GM23338 (cell line): ENCODE measurements around the gene PLA2G7. TPM values are rescaled to one million over a fixed set of nuclear protein-coding genes. Genes with fewer than 3 reads are reported as not detected.
A peak's percentile ranks its signal among the peaks of the same experiment; 100 is the strongest.

Experiments
- ATAC-seq: fragments of 200-7000 bp; cut with Tn5 transposase; 3 replicates; pipeline ENCODE4 v1.9.1; 2020
- DNase-seq: peaks from one replicate; pipeline ENCODE4 v3.0.0-alpha.2; 2015; ENCODE audit warnings: low spot score
- H2AFZ ChIP-seq: fragments of 200-600 bp; sonication (generic); 2 replicates; pipeline ENCODE4 v1.8.0; 2016; ENCODE audit warnings: antibody characterized with exemption, mild to moderate bottlenecking, moderate library complexity
- H3F3A ChIP-seq: fragments of 200-600 bp; sonication (generic); replicated peaks from 2 replicates; pipeline ENCODE4 v1.8.0; 2017; ENCODE audit warnings: antibody characterized with exemption, mixed run types, low read depth
- H3K27ac ChIP-seq: fragments of 200-600 bp; sonication (generic); 2 replicates; pipeline ENCODE4 v1.6.1; 2016; ENCODE audit warnings: low read depth
- H3K27me3 ChIP-seq: fragments of 200-600 bp; sonication (generic); 2 replicates; pipeline ENCODE4 v1.8.0; 2016; ENCODE audit warnings: mild to moderate bottlenecking, mixed run types, moderate library complexity; ENCODE audit not compliant: insufficient read depth
- H3K36me3 ChIP-seq: fragments of 200-600 bp; sonication (generic); 2 replicates; pipeline ENCODE4 v1.8.0; 2016; ENCODE audit warnings: mild to moderate bottlenecking; ENCODE audit not compliant: insufficient read depth
- H3K4me1 ChIP-seq: fragments of 200-600 bp; sonication (generic); 2 replicates; pipeline ENCODE4 v1.8.0; 2016; ENCODE audit warnings: mild to moderate bottlenecking, moderate library complexity; ENCODE audit not compliant: insufficient read depth
- H3K4me2 ChIP-seq: fragments of 200-600 bp; sonication (generic); 2 replicates; pipeline ENCODE4 v1.7.1; 2017; ENCODE audit warnings: mixed run types
- H3K4me3 ChIP-seq: fragments of 200-600 bp; sonication (generic); 2 replicates; pipeline ENCODE4 v1.6.1; 2016; ENCODE audit warnings: mixed run types
- H3K79me2 ChIP-seq: fragments of 200-600 bp; sonication (generic); replicated peaks from 2 replicates; pipeline ENCODE4 v1.8.0; 2017; ENCODE audit warnings: mild to moderate bottlenecking; ENCODE audit not compliant: insufficient read depth
- H3K9me2 ChIP-seq: fragments of 200-600 bp; sonication (generic); 2 replicates; pipeline ENCODE4 v1.8.0; 2017; ENCODE audit not compliant: insufficient read depth
- H4K20me1 ChIP-seq: fragments of 200-600 bp; sonication (generic); replicated peaks from 2 replicates; pipeline ENCODE4 v1.8.0; 2017; ENCODE audit warnings: mild to moderate bottlenecking; ENCODE audit not compliant: insufficient read depth
- H3K27ac Mint-ChIP-seq: 2 replicates; pipeline ENCODE4 v1.8.0; 2020; ENCODE audit warnings: inconsistent platforms, mild to moderate bottlenecking, moderate library complexity, mixed read lengths
- H3K27me3 Mint-ChIP-seq: 3 replicates; pipeline ENCODE4 v1.8.0; 2022; ENCODE audit warnings: low read depth, mild to moderate bottlenecking, moderate library complexity, mixed read lengths, inconsistent platforms; ENCODE audit not compliant: insufficient read depth, poor library complexity
- H3K36me3 Mint-ChIP-seq: 3 replicates; pipeline ENCODE4 v1.8.0; 2021; ENCODE audit warnings: low read depth, mild to moderate bottlenecking, inconsistent platforms, moderate library complexity, mixed read lengths
- H3K4me1 Mint-ChIP-seq: 3 replicates; pipeline ENCODE4 v1.8.0; 2020; ENCODE audit warnings: mild to moderate bottlenecking, inconsistent platforms, mixed read lengths
- H3K4me3 Mint-ChIP-seq: 3 replicates; pipeline ENCODE4 v1.8.0; 2021; ENCODE audit warnings: moderate library complexity, mild to moderate bottlenecking, inconsistent platforms, mixed read lengths
- H3K9me3 Mint-ChIP-seq: 3 replicates; pipeline ENCODE4 v1.8.0; 2020; ENCODE audit warnings: moderate library complexity, mild to moderate bottlenecking, inconsistent platforms, mixed read lengths
- EZH2 ChIP-seq: fragments of 200-600 bp; sonication (generic); IDR thresholded peaks from one replicate; pipeline ENCODE4 v1.8.0; 2017; ENCODE audit warnings: antibody characterized with exemption, mild to moderate bottlenecking, low read depth; ENCODE audit not compliant: unreplicated experiment
- JUNB ChIP-seq: IDR thresholded peaks from one replicate; pipeline ENCODE4 v1.6.1; 2016; ENCODE audit warnings: antibody characterized with exemption; ENCODE audit not compliant: unreplicated experiment
- NANOG ChIP-seq: IDR thresholded peaks from 2 replicates; pipeline ENCODE4 v1.6.1; 2016; ENCODE audit warnings: antibody characterized with exemption, borderline replicate concordance
- POLR2AphosphoS5 ChIP-seq: IDR thresholded peaks from 2 replicates; pipeline ENCODE4 v1.6.1; 2016; ENCODE audit warnings: antibody characterized with exemption, low read depth
- STAT1 ChIP-seq: IDR thresholded peaks from one replicate; pipeline ENCODE4 v1.6.1; 2016; ENCODE audit warnings: antibody characterized with exemption; ENCODE audit not compliant: unreplicated experiment
- ZNF114 ChIP-seq: fragments of 250-450 bp; sonication (Bioruptor Pico); IDR thresholded peaks from 2 replicates; pipeline ENCODE4 v1.5.0; 2020; ENCODE audit warnings: mild to moderate bottlenecking, moderate library complexity
- polyA plus RNA-seq: library from polyadenylated mRNA; unstranded; fragments of >200 nt; fragmentation: Nextera tagmentation; extraction: Ambion mirVana; gene quantifications from 2 replicates; pipeline ENCODE4 v1.2.1, GENCODE V29; 2016
- total RNA-seq: library from RNA; depleted of rRNA; stranded (reverse); fragments of >200 nt; shearing (Covaris generic); gene quantifications from 2 replicates; pipeline ENCODE4 v1.2.3, GENCODE V29; 2014
- TF ChIP-seq, protein P1 (sequence below), 2 experiments: fragments of 200-600 bp in 1 of 2; sonication (generic) in 1 of 2; conservative IDR thresholded peaks; 2 replicates each; pipeline versions ENCODE4 v1.5.1 to v1.6.1; 2016 to 2017; ENCODE audit warnings: antibody characterized with exemption in 2 of 2, low read depth in 2 of 2, mild to moderate bottlenecking in 2 of 2, moderate library complexity in 1 of 2
- TF ChIP-seq, protein P2 (sequence below): fragments of 250-450 bp; sonication (Bioruptor Pico); IDR thresholded peaks from 2 replicates; pipeline ENCODE4 v1.5.0; 2020; ENCODE audit warnings: mild to moderate bottlenecking, moderate library complexity

The PLA2G7 gene
- total and polyA plus RNA-seq, 2 experiments from 2014 or later = 2.4 to 2.8 TPM

DNA sequence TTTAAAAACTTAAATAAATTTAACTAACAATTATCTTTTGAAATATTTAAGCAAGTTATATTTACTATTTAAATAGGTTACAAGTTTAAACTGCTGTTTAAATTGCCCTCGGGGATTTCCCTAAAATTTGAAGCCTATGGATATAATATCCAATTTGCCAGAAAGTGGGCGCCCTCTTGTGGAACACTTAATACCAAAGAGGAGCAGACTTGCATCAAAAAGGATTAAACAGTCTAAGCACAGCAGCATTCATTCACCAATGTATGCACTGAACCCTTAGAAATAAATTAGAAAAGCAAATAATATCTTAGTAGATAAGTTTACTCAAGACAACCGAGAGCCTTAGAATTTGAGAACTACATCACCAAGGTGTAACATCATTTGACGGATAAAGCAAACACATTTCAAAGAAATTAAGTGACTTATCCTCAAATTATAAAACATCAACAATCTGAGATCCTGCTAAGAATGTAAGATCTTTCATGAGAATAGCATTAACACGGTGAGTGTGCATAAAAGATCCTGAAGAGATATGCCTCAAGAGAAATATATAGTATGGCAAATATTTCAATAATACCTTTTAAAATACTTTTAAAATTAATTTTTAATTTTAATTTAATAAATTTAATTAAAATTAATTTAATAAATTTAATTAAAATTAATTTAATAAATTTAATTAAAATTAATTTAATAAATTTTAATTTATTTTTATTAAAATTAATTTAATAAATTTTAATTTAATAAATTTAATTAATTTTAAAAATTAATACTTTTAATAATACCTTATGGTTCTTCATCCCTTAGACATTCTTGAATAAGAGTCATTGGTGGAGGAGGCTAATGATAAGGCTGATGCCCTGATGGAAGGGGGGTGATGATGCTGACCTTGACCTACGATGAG is 46.6 kb upstream of the PLA2G7 start:
- Mint-ChIP-seq H3K27me3 (no peaks in the 10 kb centered on the region), H3K4me1 (no peaks in the 10 kb centered on the region), H3K9me3 (no peaks in the 10 kb centered on the region), H3K36me3 (no peaks in the 10 kb centered on the region), H3K4me3 (no peak overlapping the region), H3K27ac (no peak overlapping the region)
- ATAC-seq (peak; percentile 68), DNase-seq (peak; percentile 85)
- no peaks in the 10 kb centered on the region for H4K20me1 ChIP-seq
- H3K79me2 ChIP-seq = no peaks in the 10 kb centered on the region
- TF ChIP-seq, protein P1, sequence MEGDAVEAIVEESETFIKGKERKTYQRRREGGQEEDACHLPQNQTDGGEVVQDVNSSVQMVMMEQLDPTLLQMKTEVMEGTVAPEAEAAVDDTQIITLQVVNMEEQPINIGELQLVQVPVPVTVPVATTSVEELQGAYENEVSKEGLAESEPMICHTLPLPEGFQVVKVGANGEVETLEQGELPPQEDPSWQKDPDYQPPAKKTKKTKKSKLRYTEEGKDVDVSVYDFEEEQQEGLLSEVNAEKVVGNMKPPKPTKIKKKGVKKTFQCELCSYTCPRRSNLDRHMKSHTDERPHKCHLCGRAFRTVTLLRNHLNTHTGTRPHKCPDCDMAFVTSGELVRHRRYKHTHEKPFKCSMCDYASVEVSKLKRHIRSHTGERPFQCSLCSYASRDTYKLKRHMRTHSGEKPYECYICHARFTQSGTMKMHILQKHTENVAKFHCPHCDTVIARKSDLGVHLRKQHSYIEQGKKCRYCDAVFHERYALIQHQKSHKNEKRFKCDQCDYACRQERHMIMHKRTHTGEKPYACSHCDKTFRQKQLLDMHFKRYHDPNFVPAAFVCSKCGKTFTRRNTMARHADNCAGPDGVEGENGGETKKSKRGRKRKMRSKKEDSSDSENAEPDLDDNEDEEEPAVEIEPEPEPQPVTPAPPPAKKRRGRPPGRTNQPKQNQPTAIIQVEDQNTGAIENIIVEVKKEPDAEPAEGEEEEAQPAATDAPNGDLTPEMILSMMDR (conservative IDR thresholded peaks at IDR 0.05; ENCODE audit: low read depth in 2 of 2) = peak; percentile 73 to 80
- TF ChIP-seq ZNF114 = no peak
- no peak for TF ChIP-seq JUNB
- TF ChIP-seq, protein P2, sequence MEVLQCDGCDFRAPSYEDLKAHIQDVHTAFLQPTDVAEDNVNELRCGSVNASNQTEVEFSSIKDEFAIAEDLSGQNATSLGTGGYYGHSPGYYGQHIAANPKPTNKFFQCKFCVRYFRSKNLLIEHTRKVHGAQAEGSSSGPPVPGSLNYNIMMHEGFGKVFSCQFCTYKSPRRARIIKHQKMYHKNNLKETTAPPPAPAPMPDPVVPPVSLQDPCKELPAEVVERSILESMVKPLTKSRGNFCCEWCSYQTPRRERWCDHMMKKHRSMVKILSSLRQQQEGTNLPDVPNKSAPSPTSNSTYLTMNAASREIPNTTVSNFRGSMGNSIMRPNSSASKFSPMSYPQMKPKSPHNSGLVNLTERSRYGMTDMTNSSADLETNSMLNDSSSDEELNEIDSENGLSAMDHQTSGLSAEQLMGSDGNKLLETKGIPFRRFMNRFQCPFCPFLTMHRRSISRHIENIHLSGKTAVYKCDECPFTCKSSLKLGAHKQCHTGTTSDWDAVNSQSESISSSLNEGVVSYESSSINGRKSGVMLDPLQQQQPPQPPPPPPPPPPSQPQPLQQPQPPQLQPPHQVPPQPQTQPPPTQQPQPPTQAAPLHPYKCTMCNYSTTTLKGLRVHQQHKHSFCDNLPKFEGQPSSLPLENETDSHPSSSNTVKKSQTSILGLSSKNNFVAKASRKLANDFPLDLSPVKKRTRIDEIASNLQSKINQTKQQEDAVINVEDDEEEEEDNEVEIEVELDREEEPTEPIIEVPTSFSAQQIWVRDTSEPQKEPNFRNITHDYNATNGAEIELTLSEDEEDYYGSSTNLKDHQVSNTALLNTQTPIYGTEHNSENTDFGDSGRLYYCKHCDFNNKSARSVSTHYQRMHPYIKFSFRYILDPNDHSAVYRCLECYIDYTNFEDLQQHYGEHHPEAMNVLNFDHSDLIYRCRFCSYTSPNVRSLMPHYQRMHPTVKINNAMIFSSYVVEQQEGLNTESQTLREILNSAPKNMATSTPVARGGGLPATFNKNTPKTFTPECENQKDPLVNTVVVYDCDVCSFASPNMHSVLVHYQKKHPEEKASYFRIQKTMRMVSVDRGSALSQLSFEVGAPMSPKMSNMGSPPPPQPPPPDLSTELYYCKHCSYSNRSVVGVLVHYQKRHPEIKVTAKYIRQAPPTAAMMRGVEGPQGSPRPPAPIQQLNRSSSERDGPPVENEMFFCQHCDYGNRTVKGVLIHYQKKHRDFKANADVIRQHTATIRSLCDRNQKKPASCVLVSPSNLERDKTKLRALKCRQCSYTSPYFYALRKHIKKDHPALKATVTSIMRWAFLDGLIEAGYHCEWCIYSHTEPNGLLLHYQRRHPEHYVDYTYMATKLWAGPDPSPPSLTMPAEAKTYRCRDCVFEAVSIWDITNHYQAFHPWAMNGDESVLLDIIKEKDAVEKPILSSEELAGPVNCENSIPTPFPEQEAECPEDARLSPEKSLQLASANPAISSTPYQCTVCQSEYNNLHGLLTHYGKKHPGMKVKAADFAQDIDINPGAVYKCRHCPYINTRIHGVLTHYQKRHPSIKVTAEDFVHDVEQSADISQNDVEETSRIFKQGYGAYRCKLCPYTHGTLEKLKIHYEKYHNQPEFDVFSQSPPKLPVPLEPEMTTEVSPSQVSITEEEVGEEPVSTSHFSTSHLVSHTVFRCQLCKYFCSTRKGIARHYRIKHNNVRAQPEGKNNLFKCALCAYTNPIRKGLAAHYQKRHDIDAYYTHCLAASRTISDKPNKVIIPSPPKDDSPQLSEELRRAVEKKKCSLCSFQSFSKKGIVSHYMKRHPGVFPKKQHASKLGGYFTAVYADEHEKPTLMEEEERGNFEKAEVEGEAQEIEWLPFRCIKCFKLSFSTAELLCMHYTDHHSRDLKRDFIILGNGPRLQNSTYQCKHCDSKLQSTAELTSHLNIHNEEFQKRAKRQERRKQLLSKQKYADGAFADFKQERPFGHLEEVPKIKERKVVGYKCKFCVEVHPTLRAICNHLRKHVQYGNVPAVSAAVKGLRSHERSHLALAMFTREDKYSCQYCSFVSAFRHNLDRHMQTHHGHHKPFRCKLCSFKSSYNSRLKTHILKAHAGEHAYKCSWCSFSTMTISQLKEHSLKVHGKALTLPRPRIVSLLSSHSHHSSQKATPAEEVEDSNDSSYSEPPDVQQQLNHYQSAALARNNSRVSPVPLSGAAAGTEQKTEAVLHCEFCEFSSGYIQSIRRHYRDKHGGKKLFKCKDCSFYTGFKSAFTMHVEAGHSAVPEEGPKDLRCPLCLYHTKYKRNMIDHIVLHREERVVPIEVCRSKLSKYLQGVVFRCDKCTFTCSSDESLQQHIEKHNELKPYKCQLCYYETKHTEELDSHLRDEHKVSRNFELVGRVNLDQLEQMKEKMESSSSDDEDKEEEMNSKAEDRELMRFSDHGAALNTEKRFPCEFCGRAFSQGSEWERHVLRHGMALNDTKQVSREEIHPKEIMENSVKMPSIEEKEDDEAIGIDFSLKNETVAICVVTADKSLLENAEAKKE = no peak
- no peak for TF ChIP-seq POLR2AphosphoS5
- TF ChIP-seq EZH2 = no peak
- no peak for TF ChIP-seq NANOG
- TF ChIP-seq STAT1 = no peak
- H3K36me3 ChIP-seq = no peaks in the 10 kb centered on the region
- H3K27me3 ChIP-seq = no peaks in the 10 kb centered on the region
- no peak overlapping the region for H3K4me2 ChIP-seq
- H2AFZ ChIP-seq = no peak overlapping the region
- no peak overlapping the region for H3K27ac ChIP-seq
- H3K4me1 ChIP-seq = no peaks in the 10 kb centered on the region
- no peaks in the 10 kb centered on the region for H3K9me2 ChIP-seq
- H3F3A ChIP-seq = no peaks in the 10 kb centered on the region
- H3K4me3 ChIP-seq = no peak overlapping the region
